Stomach (tissue), 9 donors: Measurements from ENCODE around the gene LRP1B. TPM values are rescaled to one million over a fixed set of nuclear protein-coding genes. Genes with fewer than 3 reads are reported as not detected.

Experiments used
- DNase-seq, 2 donors: peaks; one replicate each; pipeline versions ENCODE4 v3.0.0 to v3.0.0-alpha.2; 2013 to 2019
- H3K27ac ChIP-seq, 5 donors: fragments of 200-600 bp in 4 of 5; sonication (generic) in 4 of 5; one replicate each; pipeline ENCODE4 v1.5.1; 2013 to 2019; ENCODE audit warnings: mild to moderate bottlenecking in 1 of 5, moderate library complexity in 1 of 5
- H3K27me3 ChIP-seq, 3 donors: fragments of 200-600 bp; sonication (generic); one replicate each; pipeline ENCODE4 v1.5.1; 2017 to 2019; ENCODE audit warnings: mixed run types in 1 of 3
- H3K36me3 ChIP-seq, 4 donors: fragments of 200-600 bp; sonication (generic); 1 replicate in 3 of 4; 2 replicates in 1 of 4; pipeline ENCODE4 v1.5.1; 2016 to 2019
- H3K4me1 ChIP-seq, 4 donors: fragments of 200-600 bp; sonication (generic); one replicate each; pipeline ENCODE4 v1.5.1; 2016 to 2019
- H3K4me3 ChIP-seq, 4 donors: fragments of 200-600 bp; sonication (generic) in 3 of 4; one replicate each; pipeline ENCODE4 v1.5.1; 2016 to 2019; ENCODE audit warnings: mild to moderate bottlenecking in 1 of 4
- H3K9me3 ChIP-seq, 4 donors: fragments of 200-600 bp; sonication (generic); one replicate each; pipeline ENCODE4 v1.5.1; 2016 to 2019
- CTCF ChIP-seq, 7 experiments: fragments of 450-650 bp in 4 of 7; fragments of 200-600 bp in 3 of 7; sonication (generic) in 3 of 7; IDR thresholded peaks; one replicate each; pipeline ENCODE4 v1.5.1; 2016 to 2019; ENCODE audit warnings: antibody characterized with exemption in 7 of 7, control low read depth in 2 of 7, mild to moderate bottlenecking in 1 of 7
- EP300 ChIP-seq: sonication (generic); formaldehyde crosslinking; IDR thresholded peaks from one replicate; pipeline ENCODE4 v1.6.1; 2017; ENCODE audit warnings: antibody characterized with exemption
- POLR2A ChIP-seq, 4 donors: fragments of 450-650 bp; IDR thresholded peaks; one replicate each; pipeline ENCODE4 v1.6.1; 2016; ENCODE audit warnings: antibody characterized with exemption in 4 of 4, control low read depth in 2 of 4, mild to moderate bottlenecking in 1 of 4, moderate library complexity in 1 of 4
- POLR2AphosphoS5 ChIP-seq, 3 donors: sonication (generic); formaldehyde crosslinking; IDR thresholded peaks; one replicate each; pipeline ENCODE4 v1.6.1; 2016; ENCODE audit warnings: antibody characterized with exemption in 3 of 3
- WGBS, 5 donors: extraction: QIAGEN DNeasy Blood & Tissue Kit in 3 of 5; methylation state at CpG; one replicate each; pipeline versions ENCODE4 v1.1.5 to v1.1.7; 2013 to 2018; 5-methylcytosine and 5-hydroxymethylcytosine counted together
- intact Hi-C: fragments of 100-400 bp; cut with DNase I; formaldehyde crosslinking; loops from one replicate; pipeline ENCODE4 v1.15.1; 2023; ENCODE audit warnings: low total_unique reads
- polyA plus RNA-seq, 3 donors: library from polyadenylated mRNA; stranded (reverse); fragments of 200-250 nt; gene quantifications; one replicate each; pipeline ENCODE4 v1.2.3, GENCODE V29; 2013
- total RNA-seq, 5 donors: library from RNA; depleted of rRNA; stranded (reverse); fragments of >200 nt; gene quantifications; one replicate each; pipeline versions ENCODE4 v1.1.0 to v1.2.3, GENCODE V29; 2014 to 2016
- donor health status: healthy with polysubstance abuse.
- donor health status: Bipolar disorder and iron deficiency.
- donor health status: healthy.

The LRP1B gene
- total and polyA plus RNA-seq, 8 donors: under 0.01 to 9.0 (median 0.38) TPM

GRCh38 chr2:140273958-140274357 lies 1856.9 kb downstream of the LRP1B start:
- no peak overlapping the region for H3K4me3 ChIP-seq

GRCh38 chr2:140273408-140273807 lies 1857.4 kb downstream of the LRP1B start:
- no peaks in the 10 kb centered on the region for H3K27me3 ChIP-seq
- no peak overlapping the region for H3K4me3 ChIP-seq
- H3K9me3 ChIP-seq: no peaks in the 10 kb centered on the region
- DNase-seq: no peak
- no peaks in the 10 kb centered on the region for H3K36me3 ChIP-seq
- 85 to 91% (median 89%) methylated on average over 4 of the region's 4 CpGs for WGBS, 5 donors
- intact Hi-C loops: no loop called here
- no peaks in the 10 kb centered on the region for H3K4me1 ChIP-seq
- TF ChIP-seq EP300 (no peak), CTCF (IDR thresholded peaks at IDR 0.05) (no peak), POLR2A (IDR thresholded peaks at IDR 0.05) (no peak), POLR2AphosphoS5 (IDR thresholded peaks at IDR 0.05) (no peak)
- H3K27ac ChIP-seq: no peak overlapping the region

More at GRCh38 chr2:140273958-140274357, 1856.9 kb downstream of the LRP1B start:
- Histone ChIP-seq H3K4me1 (no peaks in the 10 kb centered on the region), H3K27me3 (no peaks in the 10 kb centered on the region), H3K27ac (no peak overlapping the region), H3K9me3 (no peaks in the 10 kb centered on the region), H3K36me3 (no peaks in the 10 kb centered on the region)
- TF ChIP-seq POLR2AphosphoS5 (IDR thresholded peaks at IDR 0.05) (no peak), POLR2A (IDR thresholded peaks at IDR 0.05) (no peak), CTCF (IDR thresholded peaks at IDR 0.05) (no peak), EP300 (no peak)
- DNase-seq: no peak
- intact Hi-C loops: no loop called here
- 86 to 96% (median 94%) methylated on average over 2 of the region's 2 CpGs for WGBS, 5 donors

- Histone ChIP-seq H3K9me3 (no peaks in the 10 kb centered on the region), H3K4me1 (no peaks in the 10 kb centered on the region), H3K4me3 (no peak overlapping the region), H3K27ac (no peak overlapping the region), H3K36me3 (no peaks in the 10 kb centered on the region), H3K27me3 (no peaks in the 10 kb centered on the region)
- TF ChIP-seq CTCF (IDR thresholded peaks at IDR 0.05): no peak
- no peak for TF ChIP-seq POLR2AphosphoS5 (IDR thresholded peaks at IDR 0.05)
- no peak for TF ChIP-seq EP300
- TF ChIP-seq POLR2A (IDR thresholded peaks at IDR 0.05): no peak
- DNase-seq: no peak
- WGBS, 5 donors: 76 to 86% (median 82%) methylated on average over 1 of the region's 1 CpG
- intact Hi-C loops: no loop called here
Observed at GRCh38 chr2:140270224-140270623, 1860.6 kb downstream of the LRP1B start.

GRCh38 chr2:140269000-140269399 lies 1861.8 kb downstream of the LRP1B start:
- Histone ChIP-seq H3K27me3 (no peaks in the 10 kb centered on the region), H3K4me1 (no peaks in the 10 kb centered on the region), H3K9me3 (no peaks in the 10 kb centered on the region), H3K27ac (no peak overlapping the region), H3K36me3 (no peaks in the 10 kb centered on the region), H3K4me3 (no peak overlapping the region)
- TF ChIP-seq CTCF (IDR thresholded peaks at IDR 0.05): no peak
- no peak for TF ChIP-seq EP300
- no peak for TF ChIP-seq POLR2A (IDR thresholded peaks at IDR 0.05)
- no peak for TF ChIP-seq POLR2AphosphoS5 (IDR thresholded peaks at IDR 0.05)
- intact Hi-C loops: no loop called here
- no peak for DNase-seq
- 83 to 92% (median 90%) methylated on average over 7 of the region's 7 CpGs for WGBS, 5 donors
